Loucy (cell line): ENCODE measurements around the gene THBS1.

Experiments
- EZH2phosphoT487 ChIP-seq: fragments of 200-600 bp; IDR thresholded peaks from 2 replicates; pipeline ENCODE4 v1.6.1; 2018; ENCODE audit warnings: antibody characterized with exemption, mild to moderate bottlenecking, moderate library complexity, borderline replicate concordance
- TF ChIP-seq, protein P1 (sequence below): fragments of 200-600 bp; sonication (generic); conservative IDR thresholded peaks from 2 replicates; pipeline ENCODE4 v1.5.1; 2014; ENCODE audit warnings: mild to moderate bottlenecking, antibody characterized with exemption, low read length

DNA sequence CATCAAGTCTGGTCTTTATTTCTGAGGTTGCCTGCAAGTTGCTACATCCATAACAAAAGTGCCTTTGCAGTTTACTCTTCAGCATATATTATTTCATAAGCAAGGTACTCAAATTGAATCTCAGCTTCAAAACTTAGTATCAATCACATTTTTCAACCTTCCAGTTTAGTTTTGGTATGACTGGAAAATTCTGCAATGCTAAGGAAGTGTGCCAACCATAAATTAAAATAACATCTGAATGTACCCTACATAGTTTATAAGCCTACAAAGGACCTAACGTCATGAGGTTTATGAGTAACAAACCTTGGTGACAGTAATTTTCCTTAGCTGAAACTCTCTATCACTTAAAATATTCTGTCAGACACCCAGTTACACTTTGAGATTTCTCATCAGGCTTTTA is 62.8 kb downstream of the THBS1 start:
- TF ChIP-seq, protein P1, sequence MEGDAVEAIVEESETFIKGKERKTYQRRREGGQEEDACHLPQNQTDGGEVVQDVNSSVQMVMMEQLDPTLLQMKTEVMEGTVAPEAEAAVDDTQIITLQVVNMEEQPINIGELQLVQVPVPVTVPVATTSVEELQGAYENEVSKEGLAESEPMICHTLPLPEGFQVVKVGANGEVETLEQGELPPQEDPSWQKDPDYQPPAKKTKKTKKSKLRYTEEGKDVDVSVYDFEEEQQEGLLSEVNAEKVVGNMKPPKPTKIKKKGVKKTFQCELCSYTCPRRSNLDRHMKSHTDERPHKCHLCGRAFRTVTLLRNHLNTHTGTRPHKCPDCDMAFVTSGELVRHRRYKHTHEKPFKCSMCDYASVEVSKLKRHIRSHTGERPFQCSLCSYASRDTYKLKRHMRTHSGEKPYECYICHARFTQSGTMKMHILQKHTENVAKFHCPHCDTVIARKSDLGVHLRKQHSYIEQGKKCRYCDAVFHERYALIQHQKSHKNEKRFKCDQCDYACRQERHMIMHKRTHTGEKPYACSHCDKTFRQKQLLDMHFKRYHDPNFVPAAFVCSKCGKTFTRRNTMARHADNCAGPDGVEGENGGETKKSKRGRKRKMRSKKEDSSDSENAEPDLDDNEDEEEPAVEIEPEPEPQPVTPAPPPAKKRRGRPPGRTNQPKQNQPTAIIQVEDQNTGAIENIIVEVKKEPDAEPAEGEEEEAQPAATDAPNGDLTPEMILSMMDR, result no peak
- TF ChIP-seq EZH2phosphoT487, result no peak
